Mesendoderm (in vitro differentiated cells): ENCODE results near the gene PLCB4.
"Not testable (repeated sequence)": the region's sequence is repeated elsewhere in the genome, so short reads cannot be mapped to it uniquely, and the experiment has no call there.

Source experiments
- DNase-seq: peaks from one replicate; pipeline ENCODE4 v3.0.0; 2013
- H2AK5ac ChIP-seq: 2 replicates; pipeline ENCODE4 v1.6.1; 2013; ENCODE audit warnings: low read length, inconsistent platforms
- H2BK120ac ChIP-seq: 2 replicates; pipeline ENCODE4 v1.6.1; 2013; ENCODE audit warnings: low read depth, mild to moderate bottlenecking, low read length, moderate library complexity, mixed read lengths
- H2BK15ac ChIP-seq: replicated peaks from 2 replicates; pipeline ENCODE4 v1.6.1; 2013; ENCODE audit warnings: low read depth, mild to moderate bottlenecking, moderate library complexity
- H2BK5ac ChIP-seq: 2 replicates; pipeline ENCODE4 v1.6.1; 2013; ENCODE audit warnings: low read length, inconsistent platforms
- H3K18ac ChIP-seq: 2 replicates; pipeline ENCODE4 v1.6.1; 2013; ENCODE audit warnings: mild to moderate bottlenecking, low read length, mixed read lengths
- H3K23ac ChIP-seq: one replicate; pipeline ENCODE4 v1.6.1; 2013; ENCODE audit warnings: low read length
- H3K27ac ChIP-seq: 2 replicates; pipeline ENCODE4 v1.5.1; 2013; ENCODE audit warnings: low read depth, mild to moderate bottlenecking, inconsistent platforms, low read length, moderate library complexity
- H3K27me3 ChIP-seq: 2 replicates; pipeline ENCODE4 v1.6.1; 2013; ENCODE audit warnings: low read length, control low read depth, mild to moderate bottlenecking, inconsistent platforms; ENCODE audit not compliant: insufficient read depth, poor library complexity
- H3K36me3 ChIP-seq: 2 replicates; pipeline ENCODE4 v1.6.1; 2013; ENCODE audit warnings: low read length, inconsistent platforms; ENCODE audit not compliant: control insufficient read depth, insufficient read depth
- H3K4ac ChIP-seq: one replicate; pipeline ENCODE4 v1.6.1; 2013; ENCODE audit warnings: low read depth, mild to moderate bottlenecking, low read length, moderate library complexity
- H3K4me1 ChIP-seq: 2 replicates; pipeline ENCODE4 v1.6.1; 2013; ENCODE audit warnings: low read depth, low read length, inconsistent platforms; ENCODE audit not compliant: control insufficient read depth
- H3K4me2 ChIP-seq: 2 replicates; pipeline ENCODE4 v1.6.1; 2013; ENCODE audit warnings: low read length
- H3K4me3 ChIP-seq: 2 replicates; pipeline ENCODE4 v1.5.1; 2013; ENCODE audit warnings: mild to moderate bottlenecking, low read length
- H3K56ac ChIP-seq: one replicate; pipeline ENCODE4 v1.6.1; 2013; ENCODE audit warnings: low read length
- H3K79me1 ChIP-seq: 2 replicates; pipeline ENCODE4 v1.6.1; 2013; ENCODE audit warnings: low read length, inconsistent platforms
- H3K79me2 ChIP-seq: 2 replicates; pipeline ENCODE4 v1.6.1; 2013; ENCODE audit warnings: mild to moderate bottlenecking, low read length; ENCODE audit not compliant: control insufficient read depth, insufficient read depth
- H3K9ac ChIP-seq: 2 replicates; pipeline ENCODE4 v1.6.1; 2013; ENCODE audit warnings: low read length, inconsistent platforms
- H4K5ac ChIP-seq: one replicate; pipeline ENCODE4 v1.6.1; 2013; ENCODE audit warnings: low read length
- H4K8ac ChIP-seq: one replicate; pipeline ENCODE4 v1.6.1; 2013; ENCODE audit warnings: low read depth, mild to moderate bottlenecking, control low read depth, low read length, moderate library complexity
- WGBS: extraction: QIAGEN DNeasy Blood & Tissue Kit; methylation state at CpG from one replicate; pipeline ENCODE4 v1.1.7; 2013; ENCODE audit warnings: low lambda C conversion rate, missing lambda C conversion rate; ENCODE audit not compliant: insufficient coverage; ENCODE audit errors: extremely low coverage; 5-methylcytosine and 5-hydroxymethylcytosine counted together

PLCB4 gene

DNA sequence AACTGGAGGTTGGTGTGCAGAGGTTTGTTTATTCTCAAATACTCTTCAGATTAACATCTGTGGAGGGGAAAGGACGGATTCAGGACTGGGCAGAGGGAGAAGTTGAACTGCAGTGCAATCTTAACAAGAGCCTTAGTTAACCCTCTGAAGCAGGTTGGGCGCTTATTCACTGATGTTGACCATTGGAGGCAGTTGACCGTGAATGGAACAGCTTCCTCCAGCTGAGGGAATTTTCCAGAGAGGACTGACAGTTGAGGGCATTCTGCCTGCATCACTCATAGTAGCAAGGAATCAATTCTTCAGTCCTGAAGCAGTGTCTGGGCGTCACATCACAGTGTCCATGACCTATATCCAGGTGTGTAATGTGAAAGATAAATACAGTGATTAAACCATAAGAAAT, 80.9 kb downstream of the PLCB4 start:
- Histone ChIP-seq H2AK5ac (no peak overlapping the region), H2BK5ac (no peak overlapping the region), H4K8ac (no peak overlapping the region), H3K4me3 (no peak overlapping the region), H2BK120ac (no peak overlapping the region), H3K4me2 (no peak overlapping the region), H3K27ac (no peak overlapping the region), H3K36me3 (no peaks in the 10 kb centered on the region), H3K79me2 (no peaks in the 10 kb centered on the region), H3K18ac (no peak overlapping the region), H4K5ac (no peak overlapping the region), H3K9ac (no peak overlapping the region), H3K79me1 (no peaks in the 10 kb centered on the region), H3K27me3 (no peaks in the 10 kb centered on the region), H3K56ac (no peak overlapping the region), H3K23ac (no peak overlapping the region), H3K4ac (no peak overlapping the region), H3K4me1 (no peaks in the 10 kb centered on the region), H2BK15ac (no peak overlapping the region)
- no peak for DNase-seq
- no CpG with 5 or more reads among the region's 4 CpGs for WGBS

- Histone ChIP-seq H2BK5ac (no peak overlapping the region), H3K4ac (no peak overlapping the region), H3K79me2 (no peaks in the 10 kb centered on the region), H3K79me1 (no peaks in the 10 kb centered on the region), H3K27me3 (no peaks in the 10 kb centered on the region), H3K27ac (no peak overlapping the region), H3K4me3 (no peak overlapping the region), H3K23ac (no peak overlapping the region), H3K36me3 (no peaks in the 10 kb centered on the region), H4K5ac (no peak overlapping the region), H3K4me2 (no peak overlapping the region), H2BK120ac (no peak overlapping the region), H3K9ac (no peak overlapping the region), H3K4me1 (no peaks in the 10 kb centered on the region), H3K18ac (no peak overlapping the region), H2BK15ac (no peak overlapping the region), H4K8ac (no peak overlapping the region), H2AK5ac (no peak overlapping the region), H3K56ac (no peak overlapping the region)
- WGBS, result no CpG with 5 or more reads among the region's 3 CpGs
- DNase-seq, result no peak
Observed at GRCh38 chr20:9150679-9151078, 81.8 kb downstream of the PLCB4 start.

GRCh38 chr20:9152139-9152538, 83.3 kb downstream of the PLCB4 start:
- H2BK15ac ChIP-seq, H3K36me3 ChIP-seq, H3K4me1 ChIP-seq, H3K18ac ChIP-seq, H3K23ac ChIP-seq, H3K27ac ChIP-seq, H3K27me3 ChIP-seq, H3K79me2 ChIP-seq, H2AK5ac ChIP-seq, H3K9ac ChIP-seq, H4K5ac ChIP-seq, H2BK5ac ChIP-seq, H3K4ac ChIP-seq, H3K4me3 ChIP-seq, H3K4me2 ChIP-seq, H4K8ac ChIP-seq, H2BK120ac ChIP-seq, H3K79me1 ChIP-seq, H3K56ac ChIP-seq, DNase-seq: not testable (repeated sequence)
- no CpG with 5 or more reads among the region's 1 CpG for WGBS

DNA sequence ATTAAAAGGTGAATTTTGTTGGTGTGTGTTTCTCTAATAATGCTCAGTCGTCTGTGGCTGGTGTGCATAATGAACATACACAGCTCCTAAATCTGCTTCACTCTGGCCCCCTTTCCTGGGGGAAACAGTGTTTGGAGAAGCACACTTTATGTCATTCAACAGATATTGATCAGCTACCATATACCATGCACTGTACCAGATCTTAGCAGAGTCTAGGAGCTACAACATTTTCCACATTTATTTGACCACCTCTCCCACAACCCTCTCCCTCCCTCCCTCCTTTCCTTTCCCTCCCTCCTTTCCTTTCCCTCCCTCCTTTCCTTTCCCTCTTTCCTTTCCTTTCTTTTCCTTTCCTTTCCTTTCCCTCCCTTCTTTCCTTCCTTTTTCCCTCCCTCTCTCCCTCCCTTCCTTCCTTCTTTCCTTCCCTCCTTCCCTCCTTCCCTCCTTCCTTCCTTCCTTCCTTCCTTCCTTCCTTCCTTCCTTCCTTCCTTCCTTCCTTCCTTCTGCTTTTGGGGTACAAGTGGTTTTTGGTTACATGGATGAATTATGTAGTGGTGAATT, 85.7 kb downstream of the PLCB4 start:
- no peaks in the 10 kb centered on the region for H3K79me1 ChIP-seq
- no peak overlapping the region for H2BK15ac ChIP-seq
- no peaks in the 10 kb centered on the region for H3K36me3 ChIP-seq
- no peak overlapping the region for H2BK120ac ChIP-seq
- no peak overlapping the region for H2AK5ac ChIP-seq
- no peak overlapping the region for H4K5ac ChIP-seq
- no peak overlapping the region for H4K8ac ChIP-seq
- H3K4me1 ChIP-seq, result no peaks in the 10 kb centered on the region
- no peak overlapping the region for H3K18ac ChIP-seq
- H3K4me3 ChIP-seq, result no peak overlapping the region
- WGBS, result no CpG with 5 or more reads among the region's 1 CpG
- no peak overlapping the region for H3K27ac ChIP-seq
- H3K4me2 ChIP-seq, result no peak overlapping the region
- H3K27me3 ChIP-seq, result no peaks in the 10 kb centered on the region
- no peak overlapping the region for H3K23ac ChIP-seq
- H3K4ac ChIP-seq, result no peak overlapping the region
- DNase-seq, result no peak
- H3K9ac ChIP-seq, result no peak overlapping the region
- H2BK5ac ChIP-seq, result no peak overlapping the region
- H3K56ac ChIP-seq, result no peak overlapping the region
- H3K79me2 ChIP-seq, result no peaks in the 10 kb centered on the region

DNA sequence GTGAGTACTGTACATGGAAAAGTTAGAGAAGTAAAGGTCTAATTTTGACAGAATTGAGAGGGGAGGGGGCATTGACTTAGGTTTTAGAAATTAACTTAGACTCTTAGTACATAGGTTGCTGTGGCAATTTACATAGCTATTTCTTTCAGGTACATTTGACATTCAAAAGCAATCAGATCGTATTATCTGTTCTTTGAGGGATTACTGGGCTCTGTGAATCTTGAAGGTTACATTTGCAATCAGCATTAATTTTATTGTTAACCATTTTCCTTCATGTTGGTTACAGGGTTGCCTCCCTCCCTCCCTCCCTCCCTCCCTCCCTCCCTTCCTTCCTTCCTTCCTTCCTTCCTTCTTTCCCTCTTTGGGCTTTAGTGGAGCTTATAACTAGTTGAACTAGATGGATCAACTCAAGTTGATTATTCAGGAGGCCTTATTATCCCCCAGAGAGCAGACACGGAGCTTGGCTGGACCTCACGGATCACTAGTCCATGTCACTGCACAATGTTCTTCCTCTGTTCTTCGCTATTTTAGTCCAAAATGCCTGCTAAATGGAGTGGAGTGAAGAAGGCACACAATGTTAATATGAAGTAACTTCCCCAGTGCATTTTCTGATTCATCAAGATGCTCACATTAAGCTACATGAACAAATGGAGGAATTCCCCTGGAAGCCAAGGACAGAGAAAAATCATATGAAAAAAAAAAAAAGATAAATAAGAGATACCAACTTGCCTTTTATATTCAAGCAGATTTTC, 87.8 kb downstream of the PLCB4 start:
- Histone ChIP-seq H3K56ac (no peak overlapping the region), H3K4ac (no peak overlapping the region), H4K8ac (no peak overlapping the region), H2BK120ac (no peak overlapping the region), H3K27ac (no peak overlapping the region), H3K4me2 (no peak overlapping the region), H2BK15ac (no peak overlapping the region), H2BK5ac (no peak overlapping the region), H3K27me3 (no peaks in the 10 kb centered on the region), H3K79me1 (peaks cover 2% of the 10 kb centered on the region), H3K4me3 (no peak overlapping the region), H3K36me3 (no peaks in the 10 kb centered on the region), H3K4me1 (no peaks in the 10 kb centered on the region), H2AK5ac (no peak overlapping the region), H3K18ac (no peak overlapping the region), H3K23ac (no peak overlapping the region), H4K5ac (no peak overlapping the region), H3K9ac (no peak overlapping the region), H3K79me2 (no peaks in the 10 kb centered on the region)
- no peak for DNase-seq
- no CpG with 5 or more reads among the region's 4 CpGs for WGBS

- no peak overlapping the region for H3K4ac ChIP-seq
- no peak overlapping the region for H3K9ac ChIP-seq
- H3K18ac ChIP-seq, result no peak overlapping the region
- peaks cover 2% of the 10 kb centered on the region for H3K79me1 ChIP-seq
- no peaks in the 10 kb centered on the region for H3K4me1 ChIP-seq
- H2BK120ac ChIP-seq, result no peak overlapping the region
- H3K79me2 ChIP-seq, result no peaks in the 10 kb centered on the region
- no peak overlapping the region for H3K23ac ChIP-seq
- no peak overlapping the region for H2BK5ac ChIP-seq
- H4K5ac ChIP-seq, result no peak overlapping the region
- no peak overlapping the region for H3K4me2 ChIP-seq
- no peak overlapping the region for H3K56ac ChIP-seq
- no peak for DNase-seq
- no peak overlapping the region for H2BK15ac ChIP-seq
- H3K27me3 ChIP-seq, result no peaks in the 10 kb centered on the region
- no peak overlapping the region for H3K27ac ChIP-seq
- H3K4me3 ChIP-seq, result no peak overlapping the region
- H3K36me3 ChIP-seq, result no peaks in the 10 kb centered on the region
- no peak overlapping the region for H2AK5ac ChIP-seq
- no CpG with 5 or more reads among the region's 6 CpGs for WGBS
- no peak overlapping the region for H4K8ac ChIP-seq
Observed at GRCh38 chr20:9160331-9160730, 91.4 kb downstream of the PLCB4 start.
